Endodermal cell (in vitro differentiated cells): ENCODE data around the gene LPA. TPM values are rescaled to one million over a fixed set of nuclear protein-coding genes. Genes with fewer than 3 reads are reported as not detected.
A peak's percentile ranks its signal among the peaks of the same experiment; 100 is the strongest.
"Not testable (repeated sequence)": the region's sequence is repeated elsewhere in the genome, so short reads cannot be mapped to it uniquely, and the experiment has no call there.

Experiments
- DNase-seq: peaks from one replicate; pipeline ENCODE4 v3.0.0-alpha.2; 2017
- H3K27ac ChIP-seq: 2 replicates; pipeline ENCODE4 v1.5.1; 2013; ENCODE audit warnings: mild to moderate bottlenecking, low read depth, low read length, moderate library complexity
- H3K27me3 ChIP-seq: 2 replicates; pipeline ENCODE4 v1.6.1; 2013; ENCODE audit warnings: mild to moderate bottlenecking, low read length, moderate library complexity; ENCODE audit not compliant: insufficient read depth, control insufficient read depth, poor library complexity, severe bottlenecking
- H3K36me3 ChIP-seq: 2 replicates; pipeline ENCODE4 v1.7.0; 2013; ENCODE audit warnings: mild to moderate bottlenecking, low read length, moderate library complexity; ENCODE audit not compliant: control insufficient read depth, insufficient read depth
- H3K4me1 ChIP-seq: one replicate; pipeline ENCODE4 v1.7.0; 2013; ENCODE audit warnings: low read length; ENCODE audit not compliant: control insufficient read depth, insufficient read depth
- H3K4me3 ChIP-seq: 2 replicates; pipeline ENCODE4 v1.5.1; 2013; ENCODE audit warnings: mild to moderate bottlenecking, low read length, moderate library complexity
- H3K9ac ChIP-seq: 2 replicates; pipeline ENCODE4 v1.6.1; 2013; ENCODE audit warnings: mild to moderate bottlenecking, low read length, moderate library complexity; ENCODE audit not compliant: poor library complexity, severe bottlenecking; ENCODE audit errors: extremely low read depth
- H3K9me3 ChIP-seq: 2 replicates; pipeline ENCODE4 v1.6.1; 2013; ENCODE audit warnings: mild to moderate bottlenecking, low read length, moderate library complexity; ENCODE audit not compliant: control insufficient read depth
- H3K27ac Mint-ChIP-seq: 2 replicates; pipeline ENCODE4 v1.8.0; 2020; ENCODE audit warnings: mixed read lengths
- H3K27me3 Mint-ChIP-seq: 2 replicates; pipeline ENCODE4 v1.8.0; 2021; ENCODE audit warnings: mild to moderate bottlenecking, mixed read lengths; ENCODE audit not compliant: insufficient read depth
- H3K36me3 Mint-ChIP-seq: 2 replicates; pipeline ENCODE4 v1.8.0; 2020; ENCODE audit warnings: low read depth, mixed read lengths
- H3K4me1 Mint-ChIP-seq: 2 replicates; pipeline ENCODE4 v1.8.0; 2020; ENCODE audit warnings: mixed read lengths
- H3K4me3 Mint-ChIP-seq: 2 replicates; pipeline ENCODE4 v1.8.0; 2020; ENCODE audit warnings: mild to moderate bottlenecking, moderate library complexity, mixed read lengths
- H3K9me3 Mint-ChIP-seq: 2 replicates; pipeline ENCODE4 v1.8.0; 2020; ENCODE audit warnings: mild to moderate bottlenecking, mixed read lengths
- CTCF ChIP-seq: fragments of 200-600 bp; sonication (generic); conservative IDR thresholded peaks from 2 replicates; pipeline ENCODE4 v1.5.0; 2021; ENCODE audit warnings: antibody characterized with exemption, mild to moderate bottlenecking
- WGBS, 2 experiments: methylation state at CpG; one replicate each; pipeline versions ENCODE4 v1.1.5 to v1.1.7; 2013; ENCODE audit warnings: missing lambda C conversion rate in 2 of 2, mixed read lengths in 1 of 2; ENCODE audit not compliant: insufficient coverage in 1 of 2, insufficient read length in 1 of 2; 5-methylcytosine and 5-hydroxymethylcytosine counted together
- total RNA-seq, 2 donors: library from RNA; stranded (reverse); fragmentation: NEBNext Ultra II Directional in 1 of 2; extraction: Animal tissue kit (Norgen Biotek cat#: 25700) in 1 of 2; gene quantifications; 2 replicates in 1 of 2; 3 replicates in 1 of 2; pipeline ENCODE4 v1.2.1, GENCODE V29; 2021

The LPA gene
- total RNA-seq, 2 donors from 2014 or later: 0.46 to 3.6 TPM

- not testable (repeated sequence) for H3K27ac Mint-ChIP-seq, H3K4me3 ChIP-seq, H3K36me3 Mint-ChIP-seq, H3K4me1 Mint-ChIP-seq, H3K27ac ChIP-seq, H3K27me3 ChIP-seq, H3K4me1 ChIP-seq, H3K9me3 ChIP-seq, H3K4me3 Mint-ChIP-seq, H3K27me3 Mint-ChIP-seq, H3K36me3 ChIP-seq, DNase-seq, H3K9ac ChIP-seq
- peaks cover 18% of the 10 kb centered on the region for H3K9me3 Mint-ChIP-seq
- 70% methylated on average over 2 of the region's 2 CpGs; no CpG with 5 or more reads in 1 of the 2 experiments for WGBS, 2 experiments
Measured at GRCh38 chr6:160695622-160696021, 31.5 kb upstream of the LPA start.

GRCh38 chr6:160695025-160695424 lies 30.9 kb upstream of the LPA start:
- H3K9ac ChIP-seq, H3K9me3 ChIP-seq, DNase-seq, H3K4me1 Mint-ChIP-seq, H3K36me3 ChIP-seq, H3K36me3 Mint-ChIP-seq, H3K27ac Mint-ChIP-seq, H3K4me3 Mint-ChIP-seq, H3K27ac ChIP-seq, H3K4me3 ChIP-seq, H3K4me1 ChIP-seq, H3K27me3 ChIP-seq, H3K27me3 Mint-ChIP-seq: not testable (repeated sequence)
- peaks cover 18% of the 10 kb centered on the region for H3K9me3 Mint-ChIP-seq

- TF ChIP-seq CTCF: peak; percentile 72
- whole genome bisulfite sequencing, 2 experiments: 88 to 93% methylated on average over 4 to 5 of the region's 5 CpGs
- Histone ChIP-seq H3K9ac (no peak overlapping the region), H3K4me3 (no peak overlapping the region), H3K36me3 (no peaks in the 10 kb centered on the region), H3K4me1 (no peaks in the 10 kb centered on the region), H3K27ac (no peak overlapping the region), H3K9me3 (no peaks in the 10 kb centered on the region), H3K27me3 (no peaks in the 10 kb centered on the region)
- H3K9me3 Mint-ChIP-seq: peaks cover 18% of the 10 kb centered on the region
- no peaks in the 10 kb centered on the region for H3K4me1 Mint-ChIP-seq
- H3K27ac Mint-ChIP-seq: no peak overlapping the region
- no peaks in the 10 kb centered on the region for H3K36me3 Mint-ChIP-seq
- H3K27me3 Mint-ChIP-seq: peaks cover 6% of the 10 kb centered on the region
- DNase-seq: no peak
- H3K4me3 Mint-ChIP-seq: no peak overlapping the region
Measured at GRCh38 chr6:160692369-160692959, 28.4 kb upstream of the LPA start.

- TF ChIP-seq CTCF: no peak
- Mint-ChIP-seq H3K27ac (no peak overlapping the region), H3K4me1 (no peaks in the 10 kb centered on the region), H3K9me3 (peaks cover 18% of the 10 kb centered on the region), H3K27me3 (peaks cover 6% of the 10 kb centered on the region), H3K36me3 (no peaks in the 10 kb centered on the region), H3K4me3 (no peak overlapping the region)
- H3K36me3 ChIP-seq: no peaks in the 10 kb centered on the region
- 80 to 90% methylated on average over 2 to 5 of the region's 5 CpGs for WGBS, 2 experiments
- no peak for DNase-seq
- H3K9me3 ChIP-seq: no peaks in the 10 kb centered on the region
- H3K9ac ChIP-seq: no peak overlapping the region
- H3K4me3 ChIP-seq: no peak overlapping the region
- no peak overlapping the region for H3K27ac ChIP-seq
- no peaks in the 10 kb centered on the region for H3K4me1 ChIP-seq
- H3K27me3 ChIP-seq: no peaks in the 10 kb centered on the region
Measured at GRCh38 chr6:160691617-160692016, 27.5 kb upstream of the LPA start.
